ENCODE measurements around the gene MBNL1.

Gene MBNL1

GRCh38 chr3:152295806-152296205, 27.1 kb downstream of the MBNL1 start:
- no peak overlapping the region for H3K4me3 ChIP-seq (ENCODE audit: low read depth, low read length)
- ChIA-PET POLR2A (no interaction called here), CTCF (no interaction called here)
- no peaks in the 10 kb centered on the region for H3K36me3 ChIP-seq (ENCODE audit: control insufficient read depth in 2 of 2, insufficient read depth in 1 of 2, low read length in 2 of 2)
- no peak for TF ChIP-seq ZBTB7A (tag by site-specific recombination; IDR thresholded peaks at IDR 0.05; ENCODE audit: low read depth)
- TF ChIP-seq ZNF473 (tag by site-specific recombination; IDR thresholded peaks at IDR 0.05), result no peak
- TF ChIP-seq ZNF561 (tag by site-specific recombination; IDR thresholded peaks at IDR 0.05; ENCODE audit: borderline replicate concordance), result no peak
- no peak for TF ChIP-seq GLI4 (tag by site-specific recombination; IDR thresholded peaks at IDR 0.05)
- no peak for TF ChIP-seq ZNF174 (tag by site-specific recombination; IDR thresholded peaks at IDR 0.05)
- TF ChIP-seq WT1 (tag by site-specific recombination; IDR thresholded peaks at IDR 0.05), result no peak
- TF ChIP-seq ZNF514 (tag by site-specific recombination; IDR thresholded peaks at IDR 0.05), result no peak
- TF ChIP-seq ZSCAN4 (tag by site-specific recombination; IDR thresholded peaks at IDR 0.05), result no peak
- TF ChIP-seq ZNF449 (tag by site-specific recombination; IDR thresholded peaks at IDR 0.05), result no peak
- TF ChIP-seq PATZ1 (tag by site-specific recombination; IDR thresholded peaks at IDR 0.05), result no peak
- TF ChIP-seq ZNF585B (tag by site-specific recombination; IDR thresholded peaks at IDR 0.05), result no peak
- no peak overlapping the region for H3K27ac ChIP-seq (ENCODE audit: extremely low read depth, low read depth, low read length)
- H3K9me3 ChIP-seq (ENCODE audit: control insufficient read depth, insufficient read depth, low read depth, low read length), result no peaks in the 10 kb centered on the region
- H3K4me1 ChIP-seq (ENCODE audit: control insufficient read depth, insufficient read depth, low read length), result 0 out of 2 replicates have a peak, but pooled peaks cover 4% of the 10 kb centered on the region

- CTCF ChIA-PET, result interaction anchor here (1.1 kb wide), 1 partner anchor 20 kb away, joined by 6 read pairs; no protein-coding TSS in a partner anchor
- TF ChIP-seq ZNF350 (tag by site-specific recombination; IDR thresholded peaks at IDR 0.05) (no peak), REST (tag by site-specific recombination; IDR thresholded peaks at IDR 0.05) (peak; percentile 78)
- no peak overlapping the region for H3K4me3 ChIP-seq (ENCODE audit: low read depth, low read length)
- POLR2A ChIA-PET, result no interaction called here
- H3K36me3 ChIP-seq (ENCODE audit: control insufficient read depth in 2 of 2, insufficient read depth in 1 of 2, low read length in 2 of 2), result no peaks in the 10 kb centered on the region
- no peaks in the 10 kb centered on the region for H3K9me3 ChIP-seq (ENCODE audit: control insufficient read depth, insufficient read depth, low read depth, low read length)
- H3K27ac ChIP-seq (ENCODE audit: extremely low read depth, low read depth, low read length), result no peak overlapping the region
- 0 out of 2 replicates have a peak, but pooled peaks cover 4% of the 10 kb centered on the region for H3K4me1 ChIP-seq (ENCODE audit: control insufficient read depth, insufficient read depth, low read length)
Observed at GRCh38 chr3:152296382-152296781, 27.7 kb downstream of the MBNL1 start.

- no peaks in the 10 kb centered on the region for H3K9me3 ChIP-seq (ENCODE audit: control insufficient read depth, insufficient read depth, low read depth, low read length)
- H3K27ac ChIP-seq (ENCODE audit: extremely low read depth, low read depth, low read length), result no peak overlapping the region
- H3K4me1 ChIP-seq (ENCODE audit: control insufficient read depth, insufficient read depth, low read length), result 0 out of 2 replicates have a peak, but pooled peaks cover 4% of the 10 kb centered on the region
- no peaks in the 10 kb centered on the region for H3K36me3 ChIP-seq (ENCODE audit: control insufficient read depth in 2 of 2, insufficient read depth in 1 of 2, low read length in 2 of 2)
- ChIA-PET POLR2A (no interaction called here), CTCF (interaction anchor here (0.6 to 1.1 kb wide), 2 partner anchors 21 to 1212 kb away, joined by 3 to 6 read pairs; no protein-coding TSS in a partner anchor)
- TF ChIP-seq GLIS1 (tag by site-specific recombination; IDR thresholded peaks at IDR 0.05), result peak; percentile 45; the same call in 1 of the 2 replicates
- TF ChIP-seq ZNF280C (tag by site-specific recombination; IDR thresholded peaks at IDR 0.05), result no peak
- no peak overlapping the region for H3K4me3 ChIP-seq (ENCODE audit: low read depth, low read length)
Observed at GRCh38 chr3:152296971-152297370, 28.2 kb downstream of the MBNL1 start.

Measured in HEK293 (cell line).